GM19238 (cell line): Measurements from ENCODE around the gene PCDHGB5.
"Not testable (repeated sequence)": the region's sequence is repeated elsewhere in the genome, so short reads cannot be mapped to it uniquely, and the experiment has no call there.

Experiments
- DNase-seq: peaks from one replicate; pipeline ENCODE4 v3.0.0; 2011; ENCODE audit warnings: low spot score; ENCODE audit not compliant: insufficient read length

PCDHGB5 gene

GRCh38 chr5:141375444-141376155, 22.1 kb upstream of the PCDHGB5 start:
- not testable (repeated sequence) for DNase-seq

GRCh38 chr5:141382469-141383294, 15.1 kb upstream of the PCDHGB5 start, which contains the start of gene PCDHGA7:
TSS of gene PCDHGA7 (plus strand) at chr5:141382742. CDS start at chr5:141382900, 158 bp downstream.
- no peak for DNase-seq

- no peak for DNase-seq
Measured at GRCh38 chr5:141383345-141383744, 14.4 kb upstream of the PCDHGB5 start.

GRCh38 chr5:141384471-141385267, 13.1 kb upstream of the PCDHGB5 start:
- no peak for DNase-seq

GRCh38 chr5:141387557-141388311, 10.0 kb upstream of the PCDHGB5 start, which contains the start of gene PCDHGB4:
TSS of gene PCDHGB4 (plus strand) at chr5:141387698. CDS start at chr5:141387885, 187 bp downstream.
- not testable (repeated sequence) for DNase-seq

- DNase-seq, result no peak
Measured at GRCh38 chr5:141388661-141389060, 9.1 kb upstream of the PCDHGB5 start.

GRCh38 chr5:141389153-141390042, 8.3 kb upstream of the PCDHGB5 start:
- no peak for DNase-seq

GRCh38 chr5:141392429-141393198, 5.1 kb upstream of the PCDHGB5 start, which contains the start of gene PCDHGA8:
TSS of gene PCDHGA8 (plus strand) at chr5:141392633. CDS start at chr5:141392814, 181 bp downstream.
- DNase-seq, result no peak

- no peak for DNase-seq
Measured at GRCh38 chr5:141393267-141393666, 4.5 kb upstream of the PCDHGB5 start.

GRCh38 chr5:141394401-141395187, 3.2 kb upstream of the PCDHGB5 start:
- not testable (repeated sequence) for DNase-seq

- no peak for DNase-seq
Measured at GRCh38 chr5:141398608-141399007, 861 bp downstream of the PCDHGB5 start.

- DNase-seq, result no peak
Measured at GRCh38 chr5:141399555-141400258, 2.0 kb downstream of the PCDHGB5 start.

- DNase-seq, result no peak
Measured at GRCh38 chr5:141402553-141403243, 5.0 kb downstream of the PCDHGB5 start, which contains the start of gene PCDHGA9. TSS of gene PCDHGA9 (plus strand) at chr5:141402778. CDS start at chr5:141402953, 175 bp downstream.

GRCh38 chr5:141403387-141403786, 5.6 kb downstream of the PCDHGB5 start:
- DNase-seq, result no peak

GRCh38 chr5:141407790-141408505, 10.2 kb downstream of the PCDHGB5 start, which contains the start of gene PCDHGB6:
TSS of gene PCDHGB6 (plus strand) at chr5:141408021. CDS start at chr5:141408203, 182 bp downstream.
- DNase-seq, result not testable (repeated sequence)
